Spleen (tissue), 11 donors: ENCODE measurements around the gene CCNL2. TPM values are rescaled to one million over a fixed set of nuclear protein-coding genes. Genes with fewer than 3 reads are reported as not detected.
A peak's percentile ranks its signal among the peaks of the same experiment; 100 is the strongest.

Experiments used
- DNase-seq: peaks from one replicate; pipeline ENCODE4 v3.0.0-alpha.2; 2020
- H3K27ac ChIP-seq, 8 donors: fragments of 200-600 bp; sonication (generic) in 7 of 8; 1 replicate in 4 of 8; 2 replicates in 4 of 8; pipeline versions ENCODE4 v1.5.0 to v1.8.0; 2016 to 2021; ENCODE audit warnings: inconsistent platforms in 4 of 8, mild to moderate bottlenecking in 4 of 8, moderate library complexity in 1 of 8
- H3K27me3 ChIP-seq, 7 donors: fragments of 200-600 bp; sonication (generic) in 6 of 7; replicated peaks in 1 of 7; 1 replicate in 4 of 7; 2 replicates in 3 of 7; pipeline versions ENCODE4 v1.5.0 to v1.8.0; 2016 to 2021; ENCODE audit warnings: inconsistent platforms in 3 of 7, mild to moderate bottlenecking in 1 of 7
- H3K36me3 ChIP-seq, 6 donors: fragments of 200-600 bp; sonication (generic) in 5 of 6; 1 replicate in 4 of 6; 2 replicates in 2 of 6; pipeline versions ENCODE4 v1.5.0 to v1.8.0; 2016 to 2021; ENCODE audit warnings: inconsistent platforms in 2 of 6
- H3K4me1 ChIP-seq, 6 donors: fragments of 200-600 bp; sonication (generic) in 5 of 6; 1 replicate in 3 of 6; 2 replicates in 3 of 6; pipeline versions ENCODE4 v1.5.0 to v1.8.0; 2016 to 2021; ENCODE audit warnings: inconsistent platforms in 3 of 6
- H3K4me3 ChIP-seq, 8 donors: fragments of 200-600 bp; sonication (generic) in 7 of 8; 1 replicate in 4 of 8; 2 replicates in 4 of 8; pipeline versions ENCODE4 v1.5.0 to v1.8.0; 2016 to 2021; ENCODE audit warnings: inconsistent platforms in 4 of 8, mild to moderate bottlenecking in 4 of 8, moderate library complexity in 2 of 8
- H3K9me3 ChIP-seq, 8 donors: fragments of 200-600 bp; sonication (generic) in 7 of 8; 1 replicate in 4 of 8; 2 replicates in 4 of 8; pipeline versions ENCODE4 v1.5.0 to v1.8.0; 2016 to 2021; ENCODE audit warnings: inconsistent platforms in 4 of 8
- CTCF ChIP-seq, 11 experiments: fragments of 200-600 bp in 7 of 11; fragments of 450-650 bp in 4 of 11; sonication (generic) in 4 of 11; IDR thresholded peaks in 8 of 11; conservative IDR thresholded peaks in 3 of 11; 1 replicate in 7 of 11; 2 replicates in 4 of 11; pipeline versions ENCODE4 v1.4.0 to v1.8.0; 2016 to 2021; ENCODE audit warnings: antibody characterized with exemption in 11 of 11, inconsistent platforms in 4 of 11, mild to moderate bottlenecking in 1 of 11
- POLR2A ChIP-seq, 3 donors: fragments of 450-650 bp; IDR thresholded peaks; one replicate each; pipeline ENCODE4 v1.5.1; 2017; ENCODE audit warnings: antibody characterized with exemption in 3 of 3, mild to moderate bottlenecking in 1 of 3
- POLR2AphosphoS5 ChIP-seq, 3 donors: sonication (generic); formaldehyde crosslinking; IDR thresholded peaks; one replicate each; pipeline ENCODE4 v1.5.1; 2017; ENCODE audit warnings: antibody characterized with exemption in 3 of 3
- WGBS, 5 donors: extraction: QIAGEN DNeasy Blood & Tissue Kit in 3 of 5; methylation state at CpG; one replicate each; pipeline versions ENCODE4 v1.1.5 to v1.1.7; 2013 to 2018; 5-methylcytosine and 5-hydroxymethylcytosine counted together
- intact Hi-C: fragments of 100-400 bp; cut with DNase I; formaldehyde crosslinking; loops from one replicate; pipeline ENCODE4 v1.15.0; 2023; ENCODE audit warnings: low total_unique reads
- polyA plus RNA-seq, 3 donors: library from polyadenylated mRNA; stranded (reverse); fragments of 200-250 nt; gene quantifications; one replicate each; pipeline ENCODE4 v1.2.1, GENCODE V29; 2013
- total RNA-seq, 7 donors: library from RNA; depleted of rRNA in 3 of 7; stranded (reverse); fragments of >200 nt in 3 of 7; fragmentation: NEBNext Ultra II Directional in 4 of 7; extraction: Animal tissue kit (Norgen Biotek cat#: 25700) in 4 of 7; gene quantifications; one replicate each; pipeline versions ENCODE4 v1.1.0 to v1.2.1, GENCODE V29; 2016 to 2021
- donor health status: healthy with polysubstance abuse.
- donor health status: DM: no; HTN: no; CAD: no; lungs with moderate emphysema.
- donor health status: DM: no; HTN: no; CAD: no.
- donor health status: Bipolar disorder and iron deficiency.
- donor health status: healthy.
- donor health status: DM: no; HTN: no; CAD: no.
- donor health status: DM: yes; HTN: yes; CAD: no.

The CCNL2 gene
- total and polyA plus RNA-seq, 10 donors: 111 to 299 (median 204) TPM

GRCh38 chr1:1425753-1426495, 26.8 kb upstream of the CCNL2 start:
- intact Hi-C loops: no loop called here
- no peak overlapping the region for H3K27ac ChIP-seq

DNA sequence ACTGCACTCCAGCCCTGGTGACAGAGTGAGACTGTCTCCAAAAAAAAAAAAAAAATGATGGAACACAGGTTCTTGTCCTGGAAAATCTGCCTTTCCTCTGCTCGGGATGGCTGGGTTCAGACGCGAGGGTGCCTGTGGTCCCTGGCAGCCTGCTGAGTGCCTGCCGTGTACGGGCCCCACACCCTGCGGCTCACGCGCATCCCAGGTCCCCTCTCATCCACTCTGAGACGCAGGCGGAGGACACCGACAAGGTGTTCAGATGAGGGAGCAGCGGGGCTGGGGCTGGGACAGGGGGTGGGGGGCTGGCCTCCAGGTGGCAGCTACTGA, 26.3 kb upstream of the CCNL2 start:
- Histone ChIP-seq H3K4me3 (no peak overlapping the region), H3K36me3 (no peaks in the 10 kb centered on the region), H3K9me3 (no peaks in the 10 kb centered on the region), H3K27me3 (peaks cover 0 to 94% (median 28%) of the 10 kb centered on the region in 7 donors), H3K27ac (no peak overlapping the region), H3K4me1 (peaks cover 0 to 36% (median 17%) of the 10 kb centered on the region in 6 donors)
- DNase-seq: peak; percentile 43
- 76 to 92% (median 86%) methylated on average over 8 to 12 of the region's 12 CpGs for WGBS, 5 donors
- TF ChIP-seq POLR2AphosphoS5 (IDR thresholded peaks at IDR 0.05) (no peak), POLR2A (IDR thresholded peaks at IDR 0.05) (no peak), CTCF (IDR thresholded peaks at IDR 0.05 in 8 of 11, conservative IDR thresholded peaks at IDR 0.05 in 3 of 11) (no peak)
- intact Hi-C loops: no loop called here

More at GRCh38 chr1:1425753-1426495, 26.8 kb upstream of the CCNL2 start:
- H3K4me1 ChIP-seq: peaks cover under 1 to 36% (median 18%) of the 10 kb centered on the region in 6 donors
- no peaks in the 10 kb centered on the region for H3K36me3 ChIP-seq
- H3K4me3 ChIP-seq: no peak overlapping the region
- peak; percentile 65 for DNase-seq
- no peak for TF ChIP-seq POLR2AphosphoS5 (IDR thresholded peaks at IDR 0.05)
- no peak for TF ChIP-seq CTCF (IDR thresholded peaks at IDR 0.05 in 8 of 11, conservative IDR thresholded peaks at IDR 0.05 in 3 of 11)
- TF ChIP-seq POLR2A (IDR thresholded peaks at IDR 0.05): no peak
- 40 to 56% (median 53%) methylated on average over 12 to 33 of the region's 33 CpGs for WGBS, 5 donors
- H3K9me3 ChIP-seq: no peaks in the 10 kb centered on the region
- H3K27me3 ChIP-seq: peaks cover 0 to 94% (median 23%) of the 10 kb centered on the region in 7 donors

GRCh38 chr1:1424707-1425106, 25.6 kb upstream of the CCNL2 start:
- Histone ChIP-seq H3K4me1 (peaks cover 0 to 32% (median 11%) of the 10 kb centered on the region in 6 donors), H3K27ac (no peak overlapping the region), H3K27me3 (peaks cover 0 to 93% (median 30%) of the 10 kb centered on the region in 7 donors), H3K9me3 (no peaks in the 10 kb centered on the region), H3K4me3 (no peak overlapping the region), H3K36me3 (no peaks in the 10 kb centered on the region)
- intact Hi-C loops: no loop called here
- peak; percentile 41 for DNase-seq
- WGBS, 5 donors: 80 to 90% (median 87%) methylated on average over 15 of the region's 15 CpGs
- TF ChIP-seq POLR2AphosphoS5 (IDR thresholded peaks at IDR 0.05) (peak in 1 of 3 donors; percentile 32), CTCF (IDR thresholded peaks at IDR 0.05 in 8 of 11, conservative IDR thresholded peaks at IDR 0.05 in 3 of 11) (no peak)

GRCh38 chr1:1423245-1423597, 24.1 kb upstream of the CCNL2 start:
- Histone ChIP-seq H3K4me1 (peaks cover 0 to 29% (median 6%) of the 10 kb centered on the region in 6 donors), H3K36me3 (no peaks in the 10 kb centered on the region), H3K9me3 (no peaks in the 10 kb centered on the region), H3K27me3 (peaks cover 0 to 83% (median 30%) of the 10 kb centered on the region in 7 donors), H3K27ac (no peak overlapping the region), H3K4me3 (no peak overlapping the region)
- intact Hi-C loops: no loop called here
- TF ChIP-seq POLR2AphosphoS5 (IDR thresholded peaks at IDR 0.05) (no peak), POLR2A (IDR thresholded peaks at IDR 0.05) (no peak), CTCF (IDR thresholded peaks at IDR 0.05 in 8 of 11, conservative IDR thresholded peaks at IDR 0.05 in 3 of 11) (no peak)
- 75 to 92% (median 88%) methylated on average over 7 of the region's 7 CpGs for WGBS, 5 donors
- no peak for DNase-seq
